Left colon (tissue), 2 donors: ENCODE data around the gene PHLDB3. TPM values are rescaled to one million over a fixed set of nuclear protein-coding genes. Genes with fewer than 3 reads are reported as not detected.

Experiments used
- ATAC-seq: fragments of 200-7000 bp; cut with Tn5 transposase; one replicate; pipeline ENCODE4 v1.9.1; 2020; ENCODE audit warnings: mild to moderate bottlenecking, moderate library complexity
- DNase-seq, 2 donors: peaks; one replicate each; pipeline ENCODE4 v3.0.0-alpha.2; 2020
- intact Hi-C, 2 donors: fragments of 100-400 bp; cut with DNase I in 1 of 2; cut with micrococcal nuclease in 1 of 2; formaldehyde crosslinking; loops; one replicate each; pipeline versions ENCODE4 v1.11.2 to v1.14.0; 2022; cut with DNase I, micrococcal nuclease
- total RNA-seq, 2 donors: library from RNA; stranded (reverse); fragmentation: NEBNext Ultra II Directional; extraction: Animal tissue kit (Norgen Biotek cat#: 25700); gene quantifications; one replicate each; pipeline ENCODE4 v1.2.1, GENCODE V29; 2021
- donor health status: DM: no; HTN: no; CAD: no.
- donor health status: DM: yes; HTN: yes; CAD: no.

Gene PHLDB3
- total RNA-seq, 2 donors from 2014 or later: 9.7 to 11.6 TPM

DNA sequence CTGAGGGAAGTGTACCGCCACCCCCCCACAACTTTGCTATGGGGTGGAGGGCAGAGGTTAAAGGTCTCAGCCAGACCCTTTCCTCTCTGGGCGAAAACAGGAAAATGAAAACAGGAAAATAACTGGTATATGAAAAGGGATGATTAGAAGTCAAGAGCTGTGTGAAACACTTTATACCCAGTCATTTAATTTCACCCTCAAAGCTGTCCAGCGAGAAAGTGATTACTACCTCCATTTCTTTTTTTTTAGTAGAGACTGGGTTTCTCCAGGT, 575 bp upstream of the PHLDB3 start:
- intact Hi-C loops: no loop called here
- ATAC-seq (no peak), DNase-seq (no peak)

DNA sequence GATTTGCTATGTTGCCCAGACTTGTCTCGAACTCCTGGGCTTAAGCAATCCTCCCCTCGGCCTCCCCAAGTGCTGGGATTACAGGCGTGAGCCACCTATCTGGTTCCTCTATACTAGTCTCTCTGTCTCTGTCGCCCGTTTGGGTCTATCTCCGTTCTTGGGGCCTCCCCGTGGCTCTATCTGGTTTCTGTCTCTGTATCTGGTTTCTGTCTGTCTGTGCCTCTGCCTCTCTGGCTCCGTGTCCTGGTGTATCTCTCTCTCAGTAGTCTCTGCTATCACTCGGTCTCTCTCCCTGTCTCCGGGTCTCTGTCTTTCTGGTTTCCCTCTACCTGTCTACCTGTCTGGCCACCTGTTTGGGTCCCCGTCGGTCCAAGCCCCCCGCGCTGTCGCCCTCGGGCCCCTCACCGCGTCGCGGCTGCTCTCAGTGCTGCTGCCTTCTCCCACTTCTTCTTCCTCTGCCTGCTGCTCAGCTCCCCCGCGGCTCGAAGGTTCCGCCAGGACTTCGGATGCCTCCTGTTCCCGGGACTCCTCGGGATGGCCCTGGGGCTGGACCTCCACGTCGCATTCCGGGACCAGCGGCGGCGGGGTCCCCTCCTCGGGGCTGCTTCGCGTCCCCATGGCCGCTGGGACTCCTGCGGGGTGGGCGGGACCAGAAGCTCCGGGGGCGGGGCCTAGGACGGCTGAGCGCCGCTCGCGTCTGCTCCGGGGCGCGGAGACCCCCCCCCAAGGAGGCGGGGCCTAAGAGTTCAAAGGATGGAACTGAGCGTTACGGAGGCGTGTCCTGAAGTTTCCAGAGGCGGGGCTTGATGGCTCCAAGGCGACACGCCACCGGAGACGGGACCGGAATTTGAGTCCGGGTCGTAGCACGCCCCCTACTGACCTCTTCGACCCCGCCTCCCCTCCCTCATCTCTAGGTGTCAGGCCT, 783 bp downstream of the PHLDB3 start:
- DNase-seq: peak; percentile 98 to 100
- ATAC-seq: peak; percentile 89
- intact Hi-C loops: no loop called here

DNA sequence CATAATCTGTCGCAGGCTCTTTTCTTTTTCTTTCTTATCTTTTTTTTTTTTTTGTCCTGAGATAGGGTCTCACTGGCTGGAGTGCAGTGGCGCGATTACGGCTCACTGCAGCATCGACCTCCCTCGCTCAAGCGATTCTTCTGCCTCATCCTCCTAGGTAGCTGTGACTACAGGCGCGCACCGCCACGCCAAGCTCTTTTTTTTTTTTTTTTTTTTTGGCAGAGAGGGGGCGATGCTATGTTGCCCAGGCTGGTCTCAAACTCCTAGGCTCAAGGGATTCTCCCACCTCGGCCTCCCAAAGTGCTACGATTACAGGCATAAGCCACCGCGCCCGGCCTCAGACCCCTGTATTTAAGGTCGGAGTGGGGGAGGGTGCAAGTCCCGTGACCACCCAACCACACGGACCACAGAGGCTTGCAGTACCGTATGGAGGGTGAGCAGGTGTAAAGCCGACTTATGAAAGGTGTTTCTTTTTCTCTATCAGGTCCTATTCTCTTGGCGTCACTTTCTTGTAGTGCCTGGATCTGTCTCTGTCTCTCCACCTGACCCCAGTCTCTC, 2.0 kb downstream of the PHLDB3 start:
- intact Hi-C loops: no loop called here
- DNase-seq: no peak
- ATAC-seq: no peak

DNA sequence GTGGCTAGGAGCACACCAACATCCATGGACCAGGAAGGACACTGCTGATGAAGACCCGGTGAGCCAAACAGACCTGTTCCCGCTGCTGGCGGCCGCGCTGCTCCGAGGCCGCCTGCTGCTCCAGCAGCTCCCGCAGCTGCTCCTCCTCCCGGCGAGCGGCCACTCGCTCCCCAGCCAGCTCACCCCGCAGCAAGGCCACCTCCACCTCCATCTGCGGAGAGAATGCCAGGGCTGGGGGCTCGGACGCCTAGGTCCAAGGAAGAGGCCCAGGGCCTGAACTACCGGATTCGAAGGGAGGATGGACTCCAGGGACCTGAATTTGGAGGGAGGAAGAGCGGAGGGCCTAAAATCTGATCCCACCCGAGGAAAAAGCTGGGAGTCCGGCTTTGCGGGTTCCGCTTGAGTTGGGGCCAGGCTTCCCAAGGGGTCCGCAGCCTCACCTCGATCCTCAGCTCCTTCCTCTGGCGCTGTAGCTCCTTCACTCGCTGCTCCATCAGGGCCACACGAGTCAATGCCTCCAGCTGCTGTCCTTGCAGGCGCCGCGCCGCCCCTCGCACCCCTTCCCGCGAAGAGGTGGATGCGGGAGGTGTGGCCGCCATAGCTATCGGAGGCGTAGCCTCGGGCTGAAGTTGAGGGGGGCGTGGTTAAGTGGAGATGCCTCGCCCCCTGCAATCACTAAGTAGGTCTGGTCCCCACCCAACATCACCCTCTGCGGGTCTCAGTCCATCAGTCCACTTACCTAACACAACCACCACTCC, 2.7 kb downstream of the PHLDB3 start:
- intact Hi-C loops: no loop called here
- no peak for ATAC-seq
- no peak for DNase-seq

DNA sequence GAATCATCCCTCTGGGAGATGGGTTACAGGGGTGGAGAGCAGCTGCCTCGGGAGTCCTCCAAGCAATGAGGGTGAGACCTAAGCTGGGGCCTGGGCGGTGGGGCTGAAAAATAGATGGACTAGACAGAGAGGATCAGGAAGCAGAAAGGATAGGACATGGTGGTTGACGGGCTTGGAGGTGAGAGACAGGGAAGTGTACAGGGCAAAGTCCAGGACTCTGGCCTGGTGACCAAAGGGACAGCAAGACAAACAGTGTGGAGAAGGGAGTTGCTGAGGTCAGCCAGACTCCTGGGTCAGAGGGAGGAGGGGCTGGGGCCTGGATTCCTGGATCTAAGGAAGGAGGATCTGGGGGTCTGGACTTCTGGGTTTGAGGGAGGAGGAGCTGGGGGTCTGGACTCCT, 5.5 kb downstream of the PHLDB3 start:
- peak in 1 of 2 donors; percentile 19 for DNase-seq
- peak; percentile 60 for ATAC-seq
- intact Hi-C loops: no loop called here

DNA sequence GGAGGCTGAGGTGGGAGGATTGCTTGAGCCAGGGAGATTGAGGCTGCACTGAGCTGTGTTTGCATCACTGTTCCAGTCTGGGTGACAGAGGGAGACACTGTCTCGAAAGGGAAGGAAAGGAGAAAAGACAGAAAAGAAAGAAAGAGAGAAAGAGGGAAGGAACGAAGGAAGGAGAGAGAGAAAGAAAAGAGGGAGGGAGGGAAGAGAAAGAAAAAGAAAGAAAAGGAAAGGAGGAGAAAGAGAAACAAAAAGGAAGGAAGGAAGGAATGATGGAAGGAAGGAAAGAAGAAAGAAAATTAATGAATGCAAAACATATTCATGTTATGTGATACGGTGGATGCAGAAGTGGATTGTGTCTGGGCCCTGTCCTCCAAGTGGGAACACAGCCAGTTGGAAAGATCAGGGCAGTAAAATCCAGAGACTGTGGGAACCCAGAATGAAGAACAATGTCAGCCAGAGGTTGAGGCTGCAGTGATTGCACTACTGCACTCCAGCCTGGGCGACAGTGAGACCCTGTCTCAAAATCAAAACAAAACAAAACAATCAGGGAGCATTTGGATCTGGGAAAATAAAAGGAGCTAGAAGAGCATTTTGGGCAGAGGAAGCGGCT, 6.2 kb downstream of the PHLDB3 start:
- DNase-seq (no peak), ATAC-seq (no peak)
- intact Hi-C loops: no loop called here

DNA sequence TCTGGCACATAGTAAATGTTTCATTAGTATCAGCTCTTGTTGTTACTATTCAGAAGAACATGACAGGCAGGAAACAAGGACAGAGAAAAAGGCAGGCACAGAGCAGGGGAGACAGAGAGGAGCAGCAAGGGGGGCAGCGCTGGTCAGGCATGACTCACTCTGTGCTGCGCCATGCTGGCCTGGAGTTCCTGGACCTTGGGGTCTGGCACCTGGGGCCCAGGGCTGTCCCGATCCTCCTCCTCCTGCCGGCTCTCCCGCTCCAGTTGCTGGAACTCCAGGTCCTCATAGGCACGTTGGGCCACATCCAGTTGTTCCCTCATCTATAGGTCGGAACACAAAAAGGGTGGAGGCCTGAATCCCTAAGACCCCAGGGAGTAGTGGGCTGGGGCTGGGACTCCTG, 7.6 kb downstream of the PHLDB3 start:
- intact Hi-C loops: no loop called here
- no peak for ATAC-seq
- no peak for DNase-seq

DNA sequence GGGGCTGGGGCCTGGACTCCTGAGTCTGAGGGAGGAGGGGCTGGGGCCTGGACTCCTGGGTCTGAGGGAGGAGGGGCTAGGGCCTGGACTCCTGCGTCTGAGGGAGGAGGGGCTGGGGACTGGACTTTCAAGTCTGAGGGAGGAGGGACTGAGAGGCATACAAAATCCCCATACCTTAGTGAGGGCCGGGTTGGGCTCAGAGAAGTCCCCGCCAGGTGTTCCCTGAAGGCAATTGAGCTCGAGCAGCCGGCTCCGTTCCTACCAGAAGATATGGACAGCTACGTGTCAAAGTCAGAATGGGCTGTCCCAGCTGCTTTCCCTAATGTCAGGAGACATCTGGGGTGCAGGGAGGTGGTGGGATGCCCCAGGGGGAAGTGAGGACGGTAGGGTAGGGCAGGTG, 9.5 kb downstream of the PHLDB3 start:
- intact Hi-C loops: no loop called here
- DNase-seq (no peak), ATAC-seq (no peak)

DNA sequence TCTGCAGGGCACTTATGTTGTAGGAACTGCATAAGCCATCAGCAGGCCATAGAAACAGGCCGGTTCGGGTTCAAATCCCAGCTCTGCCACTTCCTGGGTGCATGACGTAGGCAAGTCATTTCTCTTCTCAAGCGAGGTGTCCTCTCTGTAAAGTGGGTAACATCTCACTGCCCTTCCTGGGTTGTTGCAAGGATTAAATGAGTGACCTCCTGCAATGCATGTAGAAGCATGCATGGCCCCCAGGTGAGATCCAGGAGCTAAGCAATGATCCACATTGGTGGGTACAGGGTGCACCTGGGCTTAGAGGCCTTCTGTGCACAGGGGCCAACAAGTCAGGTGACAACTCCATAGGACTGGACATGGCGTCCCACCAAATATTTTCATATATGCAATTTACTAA, 13.8 kb downstream of the PHLDB3 start:
- DNase-seq (no peak), ATAC-seq (no peak)
- intact Hi-C loops: no loop called here

DNA sequence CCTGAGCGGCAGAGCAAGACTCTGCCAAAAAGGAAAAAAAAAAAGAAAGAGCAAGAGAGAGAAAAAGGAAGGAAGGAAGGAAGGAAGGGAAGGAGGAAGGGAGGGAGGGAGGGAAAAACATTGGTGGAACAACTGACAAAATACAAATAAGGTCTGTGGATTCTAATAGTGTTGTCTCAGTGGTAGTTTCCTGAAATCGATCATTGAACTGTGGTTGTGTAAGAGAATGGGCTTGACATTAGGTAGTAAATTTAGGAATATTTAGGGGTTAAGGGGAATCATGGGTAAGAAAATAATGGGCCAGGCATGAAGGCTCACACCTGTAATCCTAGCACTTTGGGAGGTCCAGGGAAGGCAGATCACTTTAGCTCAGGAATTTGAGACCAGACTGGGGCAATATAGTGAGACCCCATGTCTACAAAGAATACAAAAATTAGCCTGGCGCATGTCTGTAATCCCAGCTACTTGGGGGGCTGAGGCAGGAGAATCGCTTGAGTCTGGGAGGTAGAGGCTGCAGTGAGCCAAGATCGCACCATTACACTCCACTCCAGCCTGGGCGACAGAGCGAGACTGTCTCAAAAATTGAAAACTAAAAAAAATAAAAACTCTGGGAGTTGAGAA, 14.5 kb downstream of the PHLDB3 start:
- ATAC-seq (no peak), DNase-seq (no peak)
- intact Hi-C loops: no loop called here

DNA sequence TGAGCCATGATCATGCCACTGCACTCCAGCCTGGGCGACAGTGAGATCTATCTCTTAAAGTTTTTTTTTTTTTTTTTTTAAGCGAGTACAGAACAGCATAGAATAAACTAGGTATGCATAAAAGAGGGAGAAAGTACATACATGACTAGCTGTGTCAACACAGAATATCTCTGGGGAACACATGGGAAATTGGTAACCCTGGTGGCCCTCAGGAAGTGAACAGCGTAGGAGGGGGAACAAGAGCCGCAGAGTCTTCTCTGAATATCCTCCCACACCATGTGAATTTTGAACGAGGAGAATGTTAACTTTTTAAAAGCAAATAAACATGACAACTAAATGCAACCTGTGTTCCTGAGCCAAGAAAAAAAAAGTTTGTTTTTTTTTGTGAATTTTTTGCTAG, 15.2 kb downstream of the PHLDB3 start:
- DNase-seq (no peak), ATAC-seq (no peak)
- intact Hi-C loops: no loop called here

DNA sequence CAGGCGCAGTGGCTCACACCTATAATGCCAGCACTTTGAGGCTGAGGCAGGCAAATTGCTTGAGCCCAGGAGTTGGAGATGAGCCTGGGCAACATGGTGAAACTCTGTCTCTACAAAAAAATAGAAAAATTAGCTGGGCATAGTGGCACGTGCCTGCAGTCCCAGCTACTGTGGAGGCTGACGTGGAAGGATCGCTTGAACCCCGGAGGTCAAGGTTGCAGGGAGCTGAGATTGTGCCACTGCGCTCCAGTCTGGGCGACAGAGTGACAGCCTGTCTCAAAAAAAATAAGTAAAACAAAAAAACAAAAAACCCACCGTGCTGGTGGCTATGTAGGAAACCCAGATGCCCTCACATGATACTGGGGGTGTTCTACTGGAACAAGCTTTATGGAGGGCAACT, 16.4 kb downstream of the PHLDB3 start:
- no peak for ATAC-seq
- intact Hi-C loops: no loop called here
- no peak for DNase-seq

DNA sequence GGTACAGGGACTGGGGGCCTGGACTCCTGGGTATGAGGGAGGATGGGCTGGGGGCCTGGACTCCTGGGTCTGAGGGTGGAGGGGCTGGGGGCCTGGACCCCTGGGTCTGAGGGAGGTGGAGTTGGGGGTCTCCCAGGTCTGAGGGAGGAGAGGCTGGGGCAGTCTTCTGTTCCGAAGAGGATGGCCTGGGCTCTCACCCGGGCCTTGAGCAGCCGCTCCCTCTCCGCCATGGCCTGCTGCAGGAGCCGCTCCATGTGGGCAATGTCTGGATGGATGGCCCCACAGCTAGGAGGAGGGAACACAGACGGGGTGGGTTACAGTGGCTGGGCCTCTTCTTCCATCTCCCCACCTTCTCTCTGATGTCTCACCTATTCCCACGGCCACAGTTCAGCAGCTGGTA, 18.1 kb downstream of the PHLDB3 start:
- intact Hi-C loops: no loop called here
- ATAC-seq: no peak
- DNase-seq: no peak

DNA sequence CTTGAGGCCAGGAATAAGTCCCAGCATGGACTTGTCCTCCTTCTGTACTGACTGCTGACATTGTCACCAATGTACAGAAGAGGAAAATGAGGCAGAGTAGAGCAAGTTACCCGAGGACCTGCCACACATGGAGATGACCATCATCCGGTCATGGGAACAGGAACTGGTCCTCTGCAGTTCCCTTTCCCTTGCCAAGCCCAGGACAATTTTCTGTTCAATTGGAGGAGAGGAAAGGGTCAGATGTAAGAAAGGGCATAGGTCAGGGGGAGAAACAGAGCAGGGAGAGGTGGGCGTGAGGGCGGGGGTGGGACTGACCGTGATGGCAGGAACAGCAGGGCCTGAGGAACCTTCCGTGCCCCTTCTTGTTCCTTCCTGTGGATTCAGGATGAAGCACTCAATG, 18.6 kb downstream of the PHLDB3 start:
- intact Hi-C loops: no loop called here
- ATAC-seq (no peak), DNase-seq (no peak)

DNA sequence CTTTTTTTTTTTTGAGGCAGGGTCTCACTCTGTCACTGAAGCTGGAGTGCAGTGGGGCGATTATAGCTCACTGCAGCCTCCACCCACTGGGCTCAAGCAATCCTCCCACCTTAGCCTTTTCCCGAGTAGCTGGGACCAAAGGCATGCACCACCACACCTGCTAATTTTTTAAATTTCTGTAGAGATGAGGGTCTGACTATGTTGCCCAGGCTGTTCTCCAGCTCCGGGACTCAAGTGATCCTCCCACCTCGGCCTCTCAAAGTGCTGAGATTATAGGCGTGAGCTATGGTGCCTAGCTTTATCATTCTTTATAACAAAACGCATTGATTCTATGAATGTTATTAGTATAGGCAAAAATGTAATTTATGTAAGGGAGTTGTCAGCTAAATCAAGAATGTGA, 21.3 kb downstream of the PHLDB3 start:
- no peak for DNase-seq
- no peak for ATAC-seq
- intact Hi-C loops: no loop called here

DNA sequence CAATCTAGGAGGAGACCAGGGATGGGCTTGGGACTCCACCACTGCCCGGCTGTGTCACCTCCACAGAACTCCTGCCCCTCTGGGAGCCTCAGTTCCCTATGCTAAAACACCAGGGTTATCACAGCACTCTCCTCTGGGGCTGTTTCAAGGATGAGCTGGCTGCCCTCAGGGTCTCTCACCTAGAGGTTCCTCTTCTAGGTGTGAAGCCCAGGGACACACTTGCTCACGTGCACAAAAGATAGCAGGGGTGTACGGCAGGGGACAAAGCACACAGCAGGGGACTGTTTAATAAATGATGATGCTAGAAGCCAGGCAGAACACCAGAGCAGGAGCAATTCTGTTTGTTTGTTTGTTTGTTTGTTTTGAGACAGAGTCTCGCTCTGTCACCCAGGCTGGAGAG, 22.4 kb downstream of the PHLDB3 start:
- intact Hi-C loops: no loop called here
- DNase-seq (no peak), ATAC-seq (no peak)

DNA sequence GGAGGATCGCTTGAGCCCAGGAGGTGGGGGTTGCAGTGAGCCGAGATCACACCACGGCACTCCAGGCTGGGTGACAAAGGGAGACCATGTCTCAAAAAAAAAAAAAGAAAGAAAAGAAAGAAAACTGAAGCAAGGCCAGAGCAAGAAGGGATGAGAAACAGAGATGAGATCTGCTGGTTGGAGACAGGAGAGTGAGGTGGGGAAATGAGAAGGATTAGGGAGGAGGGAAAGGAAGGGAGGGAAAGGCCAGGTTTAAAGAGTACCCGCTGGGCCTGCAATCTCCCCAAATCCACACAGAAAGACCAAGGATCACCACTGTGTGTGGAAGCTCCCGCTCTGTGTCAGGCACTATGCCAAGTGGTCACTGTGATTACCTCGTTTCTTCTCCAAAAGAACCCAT, 22.8 kb downstream of the PHLDB3 start:
- DNase-seq (no peak), ATAC-seq (no peak)
- intact Hi-C loops: no loop called here

DNA sequence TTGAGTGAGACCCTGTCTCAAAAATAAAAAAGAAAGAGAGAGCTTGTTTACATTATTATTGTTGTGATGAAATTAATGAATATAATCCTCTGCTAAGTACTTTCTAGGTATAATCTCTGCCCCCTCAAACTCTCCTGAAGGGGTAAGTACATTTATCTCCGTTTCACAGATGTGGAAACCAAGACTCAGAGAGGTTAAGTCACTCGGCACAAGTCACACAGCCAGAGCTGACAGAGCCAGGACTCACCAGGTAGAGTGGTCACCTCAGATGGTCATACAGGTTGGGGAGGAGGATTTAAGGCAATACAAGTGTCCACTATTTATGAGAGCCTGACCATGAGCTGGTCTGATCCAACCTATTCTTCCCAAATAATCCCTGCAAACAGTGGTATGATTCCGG, 24.0 kb downstream of the PHLDB3 start:
- intact Hi-C loops: no loop called here
- no peak for ATAC-seq

DNA sequence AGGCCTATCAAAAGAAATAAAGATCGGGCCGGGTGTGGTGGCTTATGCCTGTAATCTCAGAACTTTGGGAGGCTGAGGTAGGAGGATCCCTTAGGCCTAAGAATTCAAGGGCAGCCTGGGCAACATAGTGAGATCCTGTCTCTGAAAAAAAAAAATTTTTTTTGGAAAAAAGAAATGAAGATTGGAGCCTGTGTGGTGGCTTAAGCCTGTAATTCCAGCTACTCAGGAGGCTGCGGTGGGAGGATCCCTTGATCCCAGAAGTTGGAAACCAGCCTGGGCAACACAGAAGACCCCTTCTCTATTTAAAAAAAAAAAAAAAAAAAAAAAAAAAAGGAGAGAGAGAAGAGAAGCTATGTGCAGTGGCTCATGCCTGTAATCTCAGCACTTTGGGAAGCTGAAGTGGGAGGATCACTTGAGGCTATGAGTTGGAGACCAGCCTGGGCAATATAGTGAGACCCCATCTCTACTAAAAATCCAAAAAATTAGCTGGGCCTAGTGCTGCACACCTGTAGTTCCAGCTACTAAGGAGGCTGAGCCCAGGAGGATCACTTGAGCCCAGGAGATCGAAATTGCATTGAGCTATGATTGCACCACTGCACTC, 24.5 kb downstream of the PHLDB3 start:
- intact Hi-C loops: no loop called here
- no peak for DNase-seq
- ATAC-seq: no peak

More for the DNA sequence above, 24.0 kb downstream of the PHLDB3 start:
- no peak for DNase-seq
